Measurements from ENCODE around the gene ALDH1A1.

DNA sequence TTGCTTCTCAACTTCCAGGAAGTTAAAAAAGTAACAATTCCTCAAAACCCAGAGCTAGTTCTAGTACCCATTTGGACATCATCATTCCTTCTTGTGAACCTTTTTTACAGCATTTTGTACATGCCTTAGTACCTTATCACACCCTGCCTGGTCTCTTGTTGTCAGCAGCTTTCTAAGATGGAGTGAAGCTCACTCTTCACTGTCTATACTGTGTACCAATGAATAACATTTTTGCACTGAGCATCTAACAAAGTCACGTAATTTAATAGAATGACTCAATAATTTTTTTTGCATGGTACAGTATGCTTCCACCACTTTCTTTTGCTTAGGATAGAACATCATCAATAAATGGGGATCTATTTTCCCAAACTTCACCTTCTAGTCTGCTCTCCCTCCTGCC lies 29.8 kb downstream of the ALDH1A1 start:
- TF ChIP-seq, protein P1, sequence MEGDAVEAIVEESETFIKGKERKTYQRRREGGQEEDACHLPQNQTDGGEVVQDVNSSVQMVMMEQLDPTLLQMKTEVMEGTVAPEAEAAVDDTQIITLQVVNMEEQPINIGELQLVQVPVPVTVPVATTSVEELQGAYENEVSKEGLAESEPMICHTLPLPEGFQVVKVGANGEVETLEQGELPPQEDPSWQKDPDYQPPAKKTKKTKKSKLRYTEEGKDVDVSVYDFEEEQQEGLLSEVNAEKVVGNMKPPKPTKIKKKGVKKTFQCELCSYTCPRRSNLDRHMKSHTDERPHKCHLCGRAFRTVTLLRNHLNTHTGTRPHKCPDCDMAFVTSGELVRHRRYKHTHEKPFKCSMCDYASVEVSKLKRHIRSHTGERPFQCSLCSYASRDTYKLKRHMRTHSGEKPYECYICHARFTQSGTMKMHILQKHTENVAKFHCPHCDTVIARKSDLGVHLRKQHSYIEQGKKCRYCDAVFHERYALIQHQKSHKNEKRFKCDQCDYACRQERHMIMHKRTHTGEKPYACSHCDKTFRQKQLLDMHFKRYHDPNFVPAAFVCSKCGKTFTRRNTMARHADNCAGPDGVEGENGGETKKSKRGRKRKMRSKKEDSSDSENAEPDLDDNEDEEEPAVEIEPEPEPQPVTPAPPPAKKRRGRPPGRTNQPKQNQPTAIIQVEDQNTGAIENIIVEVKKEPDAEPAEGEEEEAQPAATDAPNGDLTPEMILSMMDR (IDR thresholded peaks at IDR 0.05; ENCODE audit: low read depth, low read length): no peak
- TF ChIP-seq, protein P2, sequence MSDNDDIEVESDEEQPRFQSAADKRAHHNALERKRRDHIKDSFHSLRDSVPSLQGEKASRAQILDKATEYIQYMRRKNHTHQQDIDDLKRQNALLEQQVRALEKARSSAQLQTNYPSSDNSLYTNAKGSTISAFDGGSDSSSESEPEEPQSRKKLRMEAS (IDR thresholded peaks at IDR 0.05; ENCODE audit: low read depth, low read length): no peak
- TF ChIP-seq POLR2A (IDR thresholded peaks at IDR 0.05; ENCODE audit: extremely low read depth, insufficient read length): no peak
- TF ChIP-seq MYC (IDR thresholded peaks at IDR 0.05; ENCODE audit: low read depth, low read length): no peak

Data from NB4 (cell line).